Neural progenitor cell (in vitro differentiated cells): ENCODE measurements around the gene RGS18.

Experiments used
- EZH2phosphoT487 ChIP-seq: fragments of 200-600 bp; sonication (generic); IDR thresholded peaks from 2 replicates; pipeline ENCODE4 v1.6.1; 2017; ENCODE audit warnings: antibody characterized with exemption
- TF ChIP-seq, protein P1 (sequence below): fragments of 200-600 bp; sonication (generic); IDR thresholded peaks from 2 replicates; pipeline ENCODE4 v1.5.1; 2017; ENCODE audit warnings: antibody characterized with exemption, mild to moderate bottlenecking

DNA sequence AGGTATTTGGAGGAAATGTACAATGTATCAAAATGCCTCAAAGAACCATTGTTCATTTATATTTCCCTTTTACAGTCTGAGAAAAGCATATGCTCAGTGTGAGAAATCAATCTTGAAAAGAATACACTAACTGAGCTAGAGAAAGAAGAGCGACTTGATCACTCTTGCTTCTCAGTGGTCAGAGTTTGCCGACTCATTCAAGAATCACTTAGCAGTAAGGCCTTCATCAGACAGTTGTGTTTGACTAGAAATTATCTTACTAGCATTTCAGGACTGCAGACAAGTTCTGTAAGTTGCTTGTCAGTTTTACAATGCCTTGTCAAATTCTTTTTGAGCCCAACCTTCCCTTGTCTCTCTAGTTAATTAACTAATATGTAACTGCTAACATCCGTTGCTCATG is 12.9 kb downstream of the RGS18 start:
- TF ChIP-seq, protein P1, sequence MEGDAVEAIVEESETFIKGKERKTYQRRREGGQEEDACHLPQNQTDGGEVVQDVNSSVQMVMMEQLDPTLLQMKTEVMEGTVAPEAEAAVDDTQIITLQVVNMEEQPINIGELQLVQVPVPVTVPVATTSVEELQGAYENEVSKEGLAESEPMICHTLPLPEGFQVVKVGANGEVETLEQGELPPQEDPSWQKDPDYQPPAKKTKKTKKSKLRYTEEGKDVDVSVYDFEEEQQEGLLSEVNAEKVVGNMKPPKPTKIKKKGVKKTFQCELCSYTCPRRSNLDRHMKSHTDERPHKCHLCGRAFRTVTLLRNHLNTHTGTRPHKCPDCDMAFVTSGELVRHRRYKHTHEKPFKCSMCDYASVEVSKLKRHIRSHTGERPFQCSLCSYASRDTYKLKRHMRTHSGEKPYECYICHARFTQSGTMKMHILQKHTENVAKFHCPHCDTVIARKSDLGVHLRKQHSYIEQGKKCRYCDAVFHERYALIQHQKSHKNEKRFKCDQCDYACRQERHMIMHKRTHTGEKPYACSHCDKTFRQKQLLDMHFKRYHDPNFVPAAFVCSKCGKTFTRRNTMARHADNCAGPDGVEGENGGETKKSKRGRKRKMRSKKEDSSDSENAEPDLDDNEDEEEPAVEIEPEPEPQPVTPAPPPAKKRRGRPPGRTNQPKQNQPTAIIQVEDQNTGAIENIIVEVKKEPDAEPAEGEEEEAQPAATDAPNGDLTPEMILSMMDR: no peak
- TF ChIP-seq EZH2phosphoT487: no peak
